IMR-90 (cell line): ENCODE results near the gene KDM4E.

Experiments
- CHD1 ChIP-seq: IDR thresholded peaks from 2 replicates; pipeline ENCODE4 v1.6.1; 2012; ENCODE audit warnings: low read depth, low read length, improper control_type of control experiment
- CTCF ChIP-seq: conservative IDR thresholded peaks from 2 replicates; pipeline ENCODE4 v1.5.1; 2012; ENCODE audit warnings: mild to moderate bottlenecking, low read depth, low read length, improper control_type of control experiment
- POLR2A ChIP-seq: IDR thresholded peaks from 2 replicates; pipeline ENCODE4 v1.6.1; 2012; ENCODE audit warnings: mild to moderate bottlenecking, low read depth, low read length
- RFX5 ChIP-seq: IDR thresholded peaks from 2 replicates; pipeline ENCODE4 v1.8.0; 2012; ENCODE audit warnings: low read depth, mild to moderate bottlenecking, low read length, moderate library complexity
- SMC3 ChIP-seq: fragments of 150-350 bp; IDR thresholded peaks from 2 replicates; pipeline ENCODE4 v1.6.1; 2016; ENCODE audit warnings: low read depth, mild to moderate bottlenecking, antibody characterized with exemption, low read length, moderate library complexity

GRCh38 chr11:95042239-95042638, 17.2 kb downstream of the KDM4E start:
- TF ChIP-seq CTCF (no peak), POLR2A (no peak), RFX5 (no peak), SMC3 (no peak), CHD1 (no peak)
